ENCODE measurements around the gene FASTKD1.

The FASTKD1 gene

GRCh38 chr2:169495310-169495928 lies 78.2 kb downstream of the FASTKD1 start:
- Mint-ChIP-seq H3K27me3 (no peaks in the 10 kb centered on the region), H3K36me3 (peaks cover 8% of the 10 kb centered on the region), H3K4me1 (no peaks in the 10 kb centered on the region), H3K9me3 (no peaks in the 10 kb centered on the region), H3K27ac (no peak overlapping the region), H3K4me3 (no peak overlapping the region)
- no peak for ATAC-seq

GRCh38 chr2:169493360-169493759 lies 80.3 kb downstream of the FASTKD1 start:
- H3K4me3 Mint-ChIP-seq = no peak overlapping the region
- H3K4me1 Mint-ChIP-seq = no peaks in the 10 kb centered on the region
- peaks cover 8% of the 10 kb centered on the region for H3K36me3 Mint-ChIP-seq
- no peaks in the 10 kb centered on the region for H3K9me3 Mint-ChIP-seq
- H3K27ac Mint-ChIP-seq = no peak overlapping the region
- no peaks in the 10 kb centered on the region for H3K27me3 Mint-ChIP-seq
- no peak for ATAC-seq

GRCh38 chr2:169491378-169491777 lies 82.3 kb downstream of the FASTKD1 start:
- Mint-ChIP-seq H3K27me3 (no peaks in the 10 kb centered on the region), H3K27ac (no peak overlapping the region), H3K4me3 (no peak overlapping the region), H3K4me1 (no peaks in the 10 kb centered on the region), H3K9me3 (no peaks in the 10 kb centered on the region), H3K36me3 (peaks cover 8% of the 10 kb centered on the region)
- no peak for ATAC-seq

- Mint-ChIP-seq H3K4me1 (no peaks in the 10 kb centered on the region), H3K27me3 (no peaks in the 10 kb centered on the region), H3K9me3 (no peaks in the 10 kb centered on the region), H3K4me3 (no peak overlapping the region), H3K27ac (no peak overlapping the region), H3K36me3 (peaks cover 10% of the 10 kb centered on the region)
- ATAC-seq = no peak
Observed at GRCh38 chr2:169490834-169491233, 82.8 kb downstream of the FASTKD1 start.

GRCh38 chr2:169486487-169486886 lies 87.2 kb downstream of the FASTKD1 start:
- no peak overlapping the region for H3K27ac Mint-ChIP-seq
- ATAC-seq = no peak
- peaks cover 22% of the 10 kb centered on the region for H3K36me3 Mint-ChIP-seq
- H3K9me3 Mint-ChIP-seq = no peaks in the 10 kb centered on the region
- no peaks in the 10 kb centered on the region for H3K4me1 Mint-ChIP-seq
- no peak overlapping the region for H3K4me3 Mint-ChIP-seq
- H3K27me3 Mint-ChIP-seq = no peaks in the 10 kb centered on the region

GRCh38 chr2:169485650-169486138 lies 88.0 kb downstream of the FASTKD1 start:
- Mint-ChIP-seq H3K4me3 (no peak overlapping the region), H3K27me3 (no peaks in the 10 kb centered on the region), H3K27ac (no peak overlapping the region), H3K36me3 (peaks cover 19% of the 10 kb centered on the region), H3K9me3 (no peaks in the 10 kb centered on the region), H3K4me1 (no peaks in the 10 kb centered on the region)
- ATAC-seq = no peak

GRCh38 chr2:169480079-169480465 lies 93.6 kb downstream of the FASTKD1 start:
- Mint-ChIP-seq H3K9me3 (no peaks in the 10 kb centered on the region), H3K4me1 (peaks cover 16% of the 10 kb centered on the region), H3K27ac (peak overlapping the region; percentile 77), H3K36me3 (peaks cover 11% of the 10 kb centered on the region), H3K27me3 (no peaks in the 10 kb centered on the region), H3K4me3 (peak overlapping the region; percentile 80)
- ATAC-seq = no peak
